Ascending aorta (tissue), 2 donors: Measurements from ENCODE around the gene CTBP1. TPM values are rescaled to one million over a fixed set of nuclear protein-coding genes. Genes with fewer than 3 reads are reported as not detected.

Source experiments
- DNase-seq, 2 donors: peaks; one replicate each; pipeline ENCODE4 v3.0.0-alpha.2; 2019; ENCODE audit warnings: low spot score in 2 of 2
- H3K27ac ChIP-seq, 2 donors: fragments of 200-600 bp; sonication (generic); one replicate each; pipeline ENCODE4 v1.5.1; 2016 to 2017; ENCODE audit warnings: mild to moderate bottlenecking in 1 of 2
- H3K27me3 ChIP-seq: fragments of 200-600 bp; sonication (generic); one replicate; pipeline ENCODE4 v1.5.1; 2017
- H3K36me3 ChIP-seq, 2 donors: fragments of 200-600 bp; sonication (generic); one replicate each; pipeline ENCODE4 v1.5.1; 2016
- H3K4me1 ChIP-seq, 2 donors: fragments of 200-600 bp; sonication (generic); one replicate each; pipeline ENCODE4 v1.5.1; 2016 to 2017; ENCODE audit warnings: mild to moderate bottlenecking in 1 of 2
- H3K4me3 ChIP-seq, 2 donors: fragments of 200-600 bp; sonication (generic); one replicate each; pipeline ENCODE4 v1.5.1; 2016 to 2017; ENCODE audit warnings: mild to moderate bottlenecking in 1 of 2
- H3K9me3 ChIP-seq, 2 donors: fragments of 200-600 bp; sonication (generic); one replicate each; pipeline ENCODE4 v1.5.1; 2016
- intact Hi-C: fragments of 100-400 bp; cut with DNase I; formaldehyde crosslinking; loops from one replicate; pipeline ENCODE4 v1.15.1; 2023
- total RNA-seq: library from RNA; depleted of rRNA; stranded (reverse); fragments of >200 nt; gene quantifications from one replicate; pipeline ENCODE4 v1.1.0, GENCODE V29; 2016
- TF ChIP-seq, protein P1 (sequence below), 3 experiments: fragments of 200-600 bp in 2 of 3; fragments of 450-650 bp in 1 of 3; sonication (generic) in 2 of 3; IDR thresholded peaks; one replicate each; pipeline ENCODE4 v1.5.1; 2016 to 2019; ENCODE audit warnings: antibody characterized with exemption in 3 of 3, mild to moderate bottlenecking in 1 of 3, moderate library complexity in 1 of 3

Gene CTBP1
- total RNA-seq, 1 donor from 2014 or later: 273 TPM

DNA sequence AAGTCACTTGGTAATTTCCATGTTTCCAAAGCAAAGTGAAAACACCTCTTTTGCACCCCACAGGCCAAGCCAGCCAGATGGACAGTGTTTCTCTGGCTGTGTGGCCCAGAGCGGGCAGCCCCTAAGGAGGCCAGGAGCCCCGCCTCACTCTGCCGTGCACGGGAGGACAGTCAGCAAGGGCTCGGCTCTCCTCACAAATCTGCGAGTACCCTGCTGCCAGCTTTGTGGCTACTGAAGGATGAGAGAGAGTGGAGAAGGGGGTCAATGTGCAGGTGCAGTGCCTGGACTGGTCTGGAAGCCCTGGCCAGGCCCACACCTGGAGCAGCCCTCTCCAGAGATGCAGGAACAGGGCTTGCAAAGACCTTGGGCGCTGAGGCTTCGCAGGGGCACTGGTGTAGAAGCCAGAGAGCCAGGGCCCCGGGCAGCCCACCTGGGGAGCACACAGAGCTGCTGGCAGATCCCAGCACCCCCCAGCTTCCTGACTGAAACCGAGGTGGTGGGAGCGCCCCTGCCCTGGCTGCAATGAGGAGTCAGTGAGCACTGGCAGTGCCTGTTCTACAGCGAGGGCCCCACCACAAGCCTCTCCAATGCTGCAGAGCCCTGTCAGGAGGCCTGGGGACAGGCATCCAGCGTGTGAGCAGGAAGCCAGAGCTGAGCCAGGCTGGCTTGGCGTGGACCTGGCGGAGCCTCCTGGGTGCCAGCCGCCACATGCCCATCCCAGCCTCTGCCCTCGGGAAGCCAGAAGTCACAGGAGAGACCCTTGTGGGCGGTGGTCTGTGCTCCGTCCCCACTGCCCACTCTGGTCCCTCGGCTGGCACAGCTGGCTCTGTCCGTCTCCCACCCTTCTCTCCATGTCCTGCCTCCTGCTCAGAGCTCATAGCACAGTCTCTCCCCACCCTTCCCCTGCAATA is 80.5 kb downstream of the CTBP1 start:
- Histone ChIP-seq H3K36me3 (no peaks in the 10 kb centered on the region), H3K27me3 (peaks cover 22% of the 10 kb centered on the region), H3K4me3 (no peak overlapping the region), H3K4me1 (peaks cover 8 to 22% of the 10 kb centered on the region in 2 donors), H3K27ac (no peak overlapping the region), H3K9me3 (no peaks in the 10 kb centered on the region)
- TF ChIP-seq, protein P1, sequence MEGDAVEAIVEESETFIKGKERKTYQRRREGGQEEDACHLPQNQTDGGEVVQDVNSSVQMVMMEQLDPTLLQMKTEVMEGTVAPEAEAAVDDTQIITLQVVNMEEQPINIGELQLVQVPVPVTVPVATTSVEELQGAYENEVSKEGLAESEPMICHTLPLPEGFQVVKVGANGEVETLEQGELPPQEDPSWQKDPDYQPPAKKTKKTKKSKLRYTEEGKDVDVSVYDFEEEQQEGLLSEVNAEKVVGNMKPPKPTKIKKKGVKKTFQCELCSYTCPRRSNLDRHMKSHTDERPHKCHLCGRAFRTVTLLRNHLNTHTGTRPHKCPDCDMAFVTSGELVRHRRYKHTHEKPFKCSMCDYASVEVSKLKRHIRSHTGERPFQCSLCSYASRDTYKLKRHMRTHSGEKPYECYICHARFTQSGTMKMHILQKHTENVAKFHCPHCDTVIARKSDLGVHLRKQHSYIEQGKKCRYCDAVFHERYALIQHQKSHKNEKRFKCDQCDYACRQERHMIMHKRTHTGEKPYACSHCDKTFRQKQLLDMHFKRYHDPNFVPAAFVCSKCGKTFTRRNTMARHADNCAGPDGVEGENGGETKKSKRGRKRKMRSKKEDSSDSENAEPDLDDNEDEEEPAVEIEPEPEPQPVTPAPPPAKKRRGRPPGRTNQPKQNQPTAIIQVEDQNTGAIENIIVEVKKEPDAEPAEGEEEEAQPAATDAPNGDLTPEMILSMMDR (IDR thresholded peaks at IDR 0.05): no peak
- DNase-seq: no peak
- intact Hi-C loops: loop anchor here (5.0 kb wide), 1 partner anchor 184 kb away; no protein-coding TSS in a partner anchor

DNA sequence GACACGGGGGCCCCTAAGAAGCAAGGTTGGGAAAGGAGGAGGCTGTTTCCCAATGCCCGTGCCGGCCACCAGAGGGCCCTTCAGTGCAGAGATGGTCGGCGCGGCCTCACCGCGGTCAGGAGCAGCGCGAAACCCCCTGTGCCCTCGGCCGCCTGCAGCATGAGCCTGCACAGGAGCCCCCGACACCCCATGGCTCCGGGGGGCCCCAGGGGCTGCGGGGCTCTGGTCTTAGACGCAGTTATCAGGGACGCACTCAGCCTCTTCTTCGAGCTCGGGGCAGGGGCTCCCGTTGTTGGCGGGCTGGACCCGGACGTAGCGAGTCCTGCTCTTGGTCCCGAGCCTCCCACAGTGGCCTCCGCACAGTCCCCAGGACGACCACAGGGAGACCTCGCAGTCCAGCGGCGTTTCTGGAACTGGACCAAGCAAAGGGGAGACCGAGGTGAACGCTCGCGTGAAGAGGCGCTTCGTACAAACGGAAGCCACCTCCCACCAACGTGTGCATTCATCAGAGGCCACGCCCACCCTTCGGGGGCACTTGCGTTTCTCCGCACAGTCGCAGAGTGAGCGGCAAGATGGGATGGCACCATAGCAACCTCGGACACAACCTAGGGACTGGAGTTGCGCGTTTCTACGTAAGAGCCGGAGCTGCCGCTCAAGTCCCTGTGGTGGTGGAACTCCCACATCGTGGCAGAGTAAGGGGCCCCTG is 81.5 kb downstream of the CTBP1 start:
- Histone ChIP-seq H3K36me3 (no peaks in the 10 kb centered on the region), H3K4me1 (peaks cover 8 to 22% of the 10 kb centered on the region in 2 donors), H3K4me3 (peak overlapping the region; percentile 72 to 91), H3K27me3 (peaks cover 20% of the 10 kb centered on the region), H3K9me3 (no peaks in the 10 kb centered on the region), H3K27ac (no peak overlapping the region)
- intact Hi-C loops: loop anchor here (1.0 to 5.0 kb wide), 7 partner anchors 25 to 185 kb away; partner anchors contain the start of gene MAEA
- DNase-seq: peak in 1 of 2 donors; percentile 89
- TF ChIP-seq, protein P1 (IDR thresholded peaks at IDR 0.05): peak; percentile 76 to 89 (median 85)

DNA sequence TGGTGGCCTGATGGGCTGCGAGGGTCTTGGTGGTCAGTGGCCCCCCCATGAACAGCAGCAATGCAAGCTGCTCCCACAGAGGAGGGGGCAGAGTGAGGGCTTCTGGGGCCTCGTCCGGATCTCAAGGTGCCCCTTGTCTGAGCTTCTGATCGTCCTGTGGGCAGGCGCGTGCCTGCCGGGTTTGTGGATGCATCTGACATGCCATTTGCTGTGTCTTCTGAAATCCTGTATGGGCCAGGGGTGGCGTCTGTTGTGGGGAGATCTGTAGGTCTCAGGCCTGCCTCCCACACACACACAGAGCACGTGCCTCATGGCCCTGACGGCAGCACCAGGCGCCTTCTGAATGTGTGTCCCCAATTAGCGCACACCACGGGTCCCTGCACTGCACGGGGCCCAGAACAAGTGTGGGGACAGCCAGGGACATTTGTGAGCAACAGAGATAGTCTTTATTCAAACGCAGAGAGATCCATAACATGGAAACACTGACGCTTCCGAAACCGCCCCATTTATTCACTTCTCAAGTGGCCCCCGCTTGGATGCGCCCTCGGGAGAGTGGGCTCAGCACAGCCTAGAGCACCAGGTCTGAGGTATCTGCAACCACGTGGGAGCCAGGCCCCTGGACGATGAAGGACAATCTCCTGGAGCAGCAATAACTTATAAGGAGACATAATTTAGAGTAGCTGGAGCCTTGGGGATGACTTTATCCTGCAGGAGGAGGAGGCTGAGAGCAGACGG is 82.3 kb downstream of the CTBP1 start:
- Histone ChIP-seq H3K27ac (no peak overlapping the region), H3K4me3 (peak overlapping the region; percentile 72 to 91), H3K9me3 (no peaks in the 10 kb centered on the region), H3K4me1 (peaks cover 7 to 19% of the 10 kb centered on the region in 2 donors), H3K36me3 (no peaks in the 10 kb centered on the region), H3K27me3 (peaks cover 13% of the 10 kb centered on the region)
- intact Hi-C loops: loop anchor here (1.0 to 5.0 kb wide), 7 partner anchors 26 to 186 kb away; partner anchors contain the start of gene MAEA
- DNase-seq: no peak
- TF ChIP-seq, protein P1 (IDR thresholded peaks at IDR 0.05): no peak

DNA sequence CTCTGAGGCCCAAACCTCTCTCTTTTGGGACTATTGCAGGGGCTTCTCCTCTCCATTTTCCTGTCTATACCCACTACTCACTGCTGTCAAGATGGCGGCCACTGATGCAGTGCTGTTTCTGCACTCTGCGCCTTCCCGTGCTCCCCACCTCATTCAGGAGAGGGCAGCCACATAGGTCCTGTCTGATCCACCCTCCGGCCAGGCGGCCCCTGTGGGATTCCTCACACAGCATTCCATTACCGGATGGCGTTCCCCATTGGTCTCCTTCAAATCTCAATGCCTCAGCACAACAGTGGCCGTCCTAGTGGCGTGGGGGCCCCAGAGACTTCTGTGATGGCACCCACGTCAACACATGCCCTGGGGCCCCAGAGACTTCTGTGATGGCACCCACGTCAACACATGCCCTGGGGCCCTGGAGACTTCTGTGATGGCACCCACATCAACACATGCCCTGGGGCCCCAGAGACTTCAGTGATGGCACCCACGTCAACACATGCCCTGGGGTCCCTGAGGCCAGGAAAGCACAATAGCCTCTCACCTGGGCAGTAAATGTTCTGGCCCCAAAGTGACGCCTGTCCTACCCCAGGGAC is 83.9 kb downstream of the CTBP1 start:
- H3K27me3 ChIP-seq: no peaks in the 10 kb centered on the region
- TF ChIP-seq, protein P1 (IDR thresholded peaks at IDR 0.05): no peak
- intact Hi-C loops: loop anchor here (5.0 kb wide), 1 partner anchor 187 kb away; no protein-coding TSS in a partner anchor

DNA sequence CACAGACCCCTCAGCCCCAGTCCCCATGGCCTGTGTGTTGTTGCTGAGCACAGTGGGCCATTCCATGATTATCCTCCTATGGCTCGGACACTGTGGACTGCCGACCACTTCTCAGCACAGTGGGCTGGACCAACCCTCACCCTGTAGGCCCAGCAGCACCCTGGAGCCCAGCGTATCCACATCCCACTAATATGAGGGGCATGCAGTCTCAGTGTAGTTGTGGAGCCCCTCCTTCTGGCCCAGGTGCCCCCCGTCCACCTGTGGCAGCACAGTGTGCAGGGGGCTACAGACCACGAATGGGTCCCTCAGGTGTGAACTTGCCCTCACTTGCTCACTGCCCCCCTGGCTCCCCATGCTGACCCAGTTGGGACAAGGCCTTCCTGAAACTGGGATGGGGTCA is 84.5 kb downstream of the CTBP1 start:
- TF ChIP-seq, protein P1 (IDR thresholded peaks at IDR 0.05): no peak
- DNase-seq: no peak

More for the DNA sequence above, 83.9 kb downstream of the CTBP1 start:
- Histone ChIP-seq H3K9me3 (no peaks in the 10 kb centered on the region), H3K36me3 (no peaks in the 10 kb centered on the region), H3K27ac (no peak overlapping the region), H3K4me1 (peaks cover 0 to 10% of the 10 kb centered on the region in 2 donors), H3K4me3 (no peak overlapping the region)
- no peak for DNase-seq

More for the DNA sequence above, 84.5 kb downstream of the CTBP1 start:
- no peaks in the 10 kb centered on the region for H3K36me3 ChIP-seq
- intact Hi-C loops: no loop called here
- peaks cover 0 to 10% of the 10 kb centered on the region in 2 donors for H3K4me1 ChIP-seq
- H3K27ac ChIP-seq: no peak overlapping the region
- no peaks in the 10 kb centered on the region for H3K27me3 ChIP-seq
- H3K9me3 ChIP-seq: no peaks in the 10 kb centered on the region
- no peak overlapping the region for H3K4me3 ChIP-seq
